CD4-positive, alpha-beta T cell treated with Interleukin-21 for 1 hour (primary cell): ENCODE results near the gene PSKH1.
"Not testable (repeated sequence)": the region's sequence is repeated elsewhere in the genome, so short reads cannot be mapped to it uniquely, and the experiment has no call there.

Source experiments
- DNase-seq: peaks from one replicate; pipeline ENCODE4 v3.0.0-alpha.2; 2020

PSKH1 gene

GRCh38 chr16:67927131-67927941 lies 34.3 kb downstream of the PSKH1 start:
- DNase-seq, result no peak

GRCh38 chr16:67928147-67928546 lies 35.1 kb downstream of the PSKH1 start:
- DNase-seq, result no peak

GRCh38 chr16:67928561-67929364 lies 35.7 kb downstream of the PSKH1 start:
- peak; percentile 81 for DNase-seq

- DNase-seq, result no peak
These were observed 37.1 kb downstream of the PSKH1 start for GRCh38 chr16:67930191-67930590.

- DNase-seq, result no peak
These were observed 37.7 kb downstream of the PSKH1 start for GRCh38 chr16:67930678-67931211.

- no peak for DNase-seq
These were observed 38.8 kb downstream of the PSKH1 start, which contains the start of gene CTRL for GRCh38 chr16:67931712-67932461. Gene CTRL (minus strand): TSS chr16:67931862. CDS start chr16:67931852, 10 bp downstream.

- DNase-seq, result no peak
These were observed 39.4 kb downstream of the PSKH1 start for GRCh38 chr16:67932462-67932840.

- DNase-seq, result no peak
These were observed 40.8 kb downstream of the PSKH1 start for GRCh38 chr16:67933805-67934204.

- DNase-seq, result no peak
These were observed 41.4 kb downstream of the PSKH1 start for GRCh38 chr16:67934306-67935100.

- DNase-seq, result no peak
These were observed 42.0 kb downstream of the PSKH1 start for GRCh38 chr16:67935101-67935401.

GRCh38 chr16:67935402-67936123 lies 42.5 kb downstream of the PSKH1 start:
- DNase-seq, result peak; percentile 97

- DNase-seq, result no peak
These were observed 43.2 kb downstream of the PSKH1 start, which contains the start of gene PSMB10 for GRCh38 chr16:67936124-67936879. Gene PSMB10 (minus strand): TSS chr16:67936850. CDS start chr16:67936749, 101 bp downstream.

- peak; percentile 86 for DNase-seq
These were observed 44.0 kb downstream of the PSKH1 start for GRCh38 chr16:67936880-67937605.

- DNase-seq, result not testable (repeated sequence)
These were observed 44.7 kb downstream of the PSKH1 start for GRCh38 chr16:67937713-67938112.

- DNase-seq, result peak; percentile 44
These were observed 46.7 kb downstream of the PSKH1 start for GRCh38 chr16:67939507-67940445.

- no peak for DNase-seq
These were observed 47.5 kb downstream of the PSKH1 start for GRCh38 chr16:67940446-67941089.

- DNase-seq, result no peak
These were observed 48.6 kb downstream of the PSKH1 start for GRCh38 chr16:67941469-67942199.

- peak; percentile 42 for DNase-seq
These were observed 49.1 kb downstream of the PSKH1 start for GRCh38 chr16:67942200-67942509.
